GOT3 (cell line): Measurements from ENCODE around the gene SPECC1.
"Not testable (repeated sequence)": the region's sequence is repeated elsewhere in the genome, so short reads cannot be mapped to it uniquely, and the experiment has no call there.

Source experiments
- DNase-seq: peaks from one replicate; lab custom pipeline; 2025; ENCODE audit warnings: mixed read lengths; lab: John Stamatoyannopoulos, UW

Gene SPECC1

GRCh38 chr17:20208717-20209116, 199.6 kb downstream of the SPECC1 start:
- no peak for DNase-seq

- DNase-seq = no peak
Measured at GRCh38 chr17:20210180-20210579, 201.0 kb downstream of the SPECC1 start.

- DNase-seq = no peak
Measured at GRCh38 chr17:20210614-20211013, 201.5 kb downstream of the SPECC1 start.

- DNase-seq = no peak
Measured at GRCh38 chr17:20211246-20211645, 202.1 kb downstream of the SPECC1 start.

GRCh38 chr17:20213449-20213848, 204.3 kb downstream of the SPECC1 start:
- no peak for DNase-seq

GRCh38 chr17:20214794-20215193, 205.6 kb downstream of the SPECC1 start:
- no peak for DNase-seq

GRCh38 chr17:20216154-20216815, 207.1 kb downstream of the SPECC1 start:
- DNase-seq = no peak

GRCh38 chr17:20216853-20217252, 207.7 kb downstream of the SPECC1 start:
- no peak for DNase-seq

- no peak for DNase-seq
Measured at GRCh38 chr17:20217677-20218076, 208.5 kb downstream of the SPECC1 start.

- no peak for DNase-seq
Measured at GRCh38 chr17:20218272-20218671, 209.1 kb downstream of the SPECC1 start.

GRCh38 chr17:20223808-20224328, 214.7 kb downstream of the SPECC1 start:
- DNase-seq = no peak

- DNase-seq = no peak
Measured at GRCh38 chr17:20224379-20224778, 215.2 kb downstream of the SPECC1 start.

- no peak for DNase-seq
Measured at GRCh38 chr17:20225162-20226115, 216.3 kb downstream of the SPECC1 start.

- DNase-seq = peak; percentile 36
Measured at GRCh38 chr17:20226814-20227482, 217.8 kb downstream of the SPECC1 start.

GRCh38 chr17:20227720-20228370, 218.7 kb downstream of the SPECC1 start:
- not testable (repeated sequence) for DNase-seq

GRCh38 chr17:20228410-20228809, 219.3 kb downstream of the SPECC1 start:
- DNase-seq = no peak

- no peak for DNase-seq
Measured at GRCh38 chr17:20228860-20229259, 219.7 kb downstream of the SPECC1 start.

GRCh38 chr17:20230924-20231323, 221.8 kb downstream of the SPECC1 start:
- DNase-seq = no peak

- DNase-seq = no peak
Measured at GRCh38 chr17:20232611-20233010, 223.5 kb downstream of the SPECC1 start.

GRCh38 chr17:20234276-20234675, 225.1 kb downstream of the SPECC1 start:
- no peak for DNase-seq

GRCh38 chr17:20235747-20236146, 226.6 kb downstream of the SPECC1 start:
- DNase-seq = no peak
